K562 (cell line): ENCODE results near the gene APOO. TPM values are rescaled to one million over a fixed set of nuclear protein-coding genes. Genes with fewer than 3 reads are reported as not detected.

Source experiments
- ATAC-seq: fragments of 200-7000 bp; cut with Tn5 transposase; 3 replicates; pipeline ENCODE4 v1.9.1; 2020; ENCODE audit warnings: moderate library complexity
- BruUV-seq: library from RNA; stranded (reverse); fragments of 400-500 nt; replicated peaks from 2 replicates; lab custom pipeline; 2021; lab: Mats Ljungman, UMichigan
- CTCF ChIA-PET: fragments of 300-600 bp; formaldehyde crosslinking; extraction: SDS; loops from one replicate; lab custom pipeline; 2021; ENCODE audit warnings: low intra/inter-chr PET ratio; lab: Yijun Ruan, JAX
- POLR2A ChIA-PET: fragments of 300-600, 350-650 bp; sonication (Branson Sonifier 250); formaldehyde crosslinking; extraction: SDS; loops from one replicate; lab custom pipeline; 2021; ENCODE audit warnings: antibody characterized with exemption, inconsistent platforms; lab: Yijun Ruan, JAX
- DNase-seq, 4 experiments: peaks; one replicate each; pipeline versions ENCODE4 v3.0.0 to v3.0.0-alpha.2; 2011 to 2018; ENCODE audit warnings: low spot score in 3 of 4, mixed read lengths in 3 of 4; ENCODE audit errors: extremely low read depth in 1 of 4
- FAIRE-seq: peaks from 2 replicates; lab custom pipeline; 2011; peaks lifted over from hg19 to GRCh38; lab: Jason Lieb, UNC
- H2AFZ ChIP-seq: 2 replicates; pipeline ENCODE4 v1.6.0; 2011; ENCODE audit warnings: low read depth, low read length, control low read depth, inconsistent platforms
- H3K27ac ChIP-seq: fragments of 200-600 bp; 3 replicates; pipeline ENCODE4 v1.8.0; 2011; ENCODE audit warnings: low read depth, mild to moderate bottlenecking, control low read depth, inconsistent platforms, low read length, moderate library complexity, mixed read lengths; ENCODE audit errors: extremely low read depth
- H3K27me3 ChIP-seq, 2 experiments: fragments of 300-600 bp in 1 of 2; 2 replicates in 1 of 2; 3 replicates in 1 of 2; pipeline versions ENCODE4 v1.6.0 to v1.8.0; 2011; ENCODE audit warnings: inconsistent platforms in 2 of 2, low read length in 2 of 2, mild to moderate bottlenecking in 1 of 2, mixed read lengths in 1 of 2, moderate library complexity in 1 of 2; ENCODE audit not compliant: control insufficient read depth in 2 of 2, insufficient read depth in 2 of 2
- H3K36me3 ChIP-seq: fragments of 300-600 bp; 3 replicates; pipeline ENCODE4 v1.8.0; 2011; ENCODE audit warnings: mild to moderate bottlenecking, low read length, inconsistent platforms; ENCODE audit not compliant: control insufficient read depth, insufficient read depth
- H3K4me1 ChIP-seq, 2 experiments: fragments of 200-600 bp in 1 of 2; replicated peaks in 1 of 2; 2 replicates in 1 of 2; 3 replicates in 1 of 2; pipeline versions ENCODE4 v1.5.1 to v1.8.0; 2011; ENCODE audit warnings: inconsistent platforms in 2 of 2, low read length in 2 of 2, mild to moderate bottlenecking in 1 of 2, mixed read lengths in 1 of 2, moderate library complexity in 1 of 2; ENCODE audit not compliant: control insufficient read depth in 2 of 2, insufficient read depth in 2 of 2
- H3K4me2 ChIP-seq: 2 replicates; pipeline ENCODE4 v1.6.1; 2011; ENCODE audit warnings: low read length, control low read depth, inconsistent platforms, mixed read lengths; ENCODE audit not compliant: insufficient read depth
- H3K4me3 ChIP-seq: fragments of 200-600 bp; sonication (generic), shearing (Covaris generic); 2 replicates; pipeline ENCODE4 v1.5.1; 2016; ENCODE audit warnings: control low read depth, inconsistent platforms
- H3K79me2 ChIP-seq: fragments of 200-600 bp; 3 replicates; pipeline ENCODE4 v1.8.0; 2011; ENCODE audit warnings: low read length, inconsistent platforms; ENCODE audit not compliant: control insufficient read depth, insufficient read depth
- H3K9ac ChIP-seq, 2 experiments: 2 replicates each; pipeline versions ENCODE4 v1.6.0 to v1.6.1; 2011; ENCODE audit warnings: low read depth in 2 of 2, low read length in 2 of 2, control low read depth in 1 of 2, inconsistent platforms in 1 of 2, mild to moderate bottlenecking in 1 of 2, mixed read lengths in 1 of 2; ENCODE audit not compliant: insufficient read depth in 1 of 2
- H3K9me1 ChIP-seq: one replicate; pipeline ENCODE4 v1.6.0; 2011; ENCODE audit warnings: inconsistent platforms, mild to moderate bottlenecking, low read length, moderate library complexity; ENCODE audit not compliant: control insufficient read depth, insufficient read depth
- H3K9me3 ChIP-seq: replicated peaks from 2 replicates; pipeline ENCODE4 v1.5.1; 2011; ENCODE audit warnings: low read depth, low read length, inconsistent platforms; ENCODE audit not compliant: control insufficient read depth, insufficient read depth
- H4K20me1 ChIP-seq: replicated peaks from 2 replicates; pipeline ENCODE4 v1.6.1; 2011; ENCODE audit warnings: low read length, inconsistent platforms, mixed read lengths; ENCODE audit not compliant: control insufficient read depth, insufficient read depth
- ETV5 ChIP-seq: sonication (generic); formaldehyde crosslinking; IDR thresholded peaks from 2 replicates; pipeline ENCODE4 v1.4.0; 2020; ENCODE audit warnings: low read depth, mild to moderate bottlenecking, missing genetic modification reagents
- SMC3 ChIP-seq: conservative IDR thresholded peaks from 2 replicates; pipeline ENCODE4 v1.6.1; 2011; ENCODE audit warnings: low read depth, low read length, improper control_type of control experiment; ENCODE audit not compliant: insufficient read depth
- ZFX ChIP-seq: sonication (generic); formaldehyde crosslinking; IDR thresholded peaks from 2 replicates; pipeline ENCODE4 v1.8.0; 2022; ENCODE audit warnings: mild to moderate bottlenecking, missing genetic modification reagents, moderate library complexity
- WGBS: fragments of 100-300 bp; shearing (Covaris generic); methylation state at CpG from one replicate; pipeline ENCODE4 v1.1.6; 2016; ENCODE audit warnings: low coverage, mixed read lengths; ENCODE audit not compliant: insufficient coverage; ENCODE audit errors: missing lambda C conversion rate; 5-methylcytosine and 5-hydroxymethylcytosine counted together
- in situ Hi-C: fragments of 300-500 bp; cut with MboI; formaldehyde crosslinking; loops from 4 replicates; pipeline ENCODE4 v1.15.0; 2018; ENCODE audit warnings: inconsistent platforms, mixed read lengths
- intact Hi-C: fragments of 100-400 bp; cut with micrococcal nuclease; formaldehyde crosslinking; loops from 2 replicates; pipeline ENCODE4 v1.14.2; 2022
- polyA plus RNA-seq, 8 experiments: library from polyadenylated mRNA; depleted of rRNA in 4 of 8; stranded (reverse) in 5 of 8; unstranded in 3 of 8; fragments of >200 nt; fragmentation: Nextera tagmentation in 2 of 8; fragmentation: Illumina TruSeq in 1 of 8; extraction: Ambion mirVana in 2 of 8; extraction: Trizol in 1 of 8; gene quantifications; 2 replicates each; pipeline versions ENCODE4 v1.2.1 to v1.2.3, GENCODE V29; 2011 to 2014; ENCODE audit warnings: inconsistent platforms in 1 of 8, missing spikeins in 1 of 8
- total RNA-seq, 7 experiments: library from RNA; depleted of rRNA in 6 of 7; stranded (reverse); fragments of >200 nt in 6 of 7; fragmentation: Illumina TruSeq in 2 of 7; extraction: Trizol in 2 of 7; gene quantifications; 2 replicates each; pipeline versions ENCODE4 v1.2.1 to v1.2.3, GENCODE V29; 2011 to 2021; ENCODE audit warnings: low replicate concordance in 1 of 7
- TF ChIP-seq, protein P1 (sequence below), 2 experiments: fragments of 150-350 bp in 1 of 2; IDR thresholded peaks; 2 replicates each; pipeline ENCODE4 v1.6.1; 2012 to 2016; ENCODE audit warnings: low read depth in 2 of 2, low read length in 2 of 2, mild to moderate bottlenecking in 1 of 2, moderate library complexity in 1 of 2
- TF ChIP-seq, protein P2 (sequence below): fragments of 450-650 bp; formaldehyde crosslinking; IDR thresholded peaks from 2 replicates; pipeline ENCODE4 v1.4.0; 2020; ENCODE audit warnings: mild to moderate bottlenecking, moderate library complexity
- TF ChIP-seq, protein P3 (sequence below): IDR thresholded peaks from 2 replicates; pipeline ENCODE4 v1.6.1; 2012; ENCODE audit warnings: low read depth, low read length, improper control_type of control experiment, borderline replicate concordance
- TF ChIP-seq, protein P4 (sequence below), 3 experiments: IDR thresholded peaks in 2 of 3; conservative IDR thresholded peaks in 1 of 3; 2 replicates each; pipeline ENCODE4 v1.5.1; 2011 to 2012; ENCODE audit warnings: low read length in 3 of 3, mild to moderate bottlenecking in 3 of 3, control low read depth in 2 of 3, improper control_type of control experiment in 1 of 3, inconsistent platforms in 1 of 3, low read depth in 1 of 3, mixed read lengths in 1 of 3, moderate library complexity in 1 of 3; ENCODE audit not compliant: insufficient read depth in 2 of 3
- TF ChIP-seq, protein P5 (sequence below): fragments of 450-650 bp; formaldehyde crosslinking; IDR thresholded peaks from 2 replicates; pipeline ENCODE4 v1.4.0; 2022; ENCODE audit warnings: missing genetic modification characterization

APOO gene
- total and polyA plus RNA-seq, 9 of the 15 experiments (the other 6 are each of a cell fraction or from before 2014, with no cell fraction given): 37.3 to 76.4 (median 60.8) TPM

DNA sequence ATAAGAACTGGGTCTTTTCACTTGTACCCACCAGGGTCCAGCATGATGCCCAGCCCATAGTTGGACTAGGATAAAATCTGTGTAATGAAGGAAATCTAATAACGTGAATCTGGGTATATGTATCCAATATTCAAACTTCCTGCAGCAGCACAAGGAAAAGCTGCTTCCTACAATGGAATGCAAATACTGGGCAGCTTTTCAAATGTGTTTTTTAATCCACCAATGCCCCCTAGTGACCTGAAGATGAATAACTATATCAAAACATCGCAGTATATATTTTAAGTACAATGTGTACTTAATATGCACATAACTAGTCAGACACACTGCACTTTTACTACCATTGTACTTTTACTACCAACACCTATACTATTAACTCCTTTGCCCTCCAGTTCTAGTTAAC lies 5.3 kb downstream of the APOO start:
- ATAC-seq (peak; percentile 62), FAIRE-seq (peak; percentile 75), DNase-seq (peak; percentile 11 to 50 (median 15))
- POLR2A ChIA-PET: interaction anchor here (1.0 to 1.8 kb wide), 8 partner anchors 12 to 207 kb away, joined by 3 to 21 read pairs (median 4); partner anchors contain the start of gene SAT1
- peaks cover 48% of the 10 kb centered on the region for H3K79me2 ChIP-seq
- no peak overlapping the region for H2AFZ ChIP-seq
- intact Hi-C loops: loop anchor here (1.0 to 5.0 kb wide), 4 partner anchors 60 to 208 kb away; partner anchors contain the start of gene SAT1
- no TSS peak for BruUV-seq
- H3K9ac ChIP-seq: no peak overlapping the region
- 0% methylated on average over 2 of the region's 2 CpGs for WGBS
- no peak overlapping the region for H3K27ac ChIP-seq
- CTCF ChIA-PET: interaction anchor here (0.8 to 4.0 kb wide), 6 partner anchors 92 to 1917 kb away, joined by 3 to 74 read pairs (median 18); partner anchors contain the start of gene SAT1
- peaks cover 3% of the 10 kb centered on the region for H4K20me1 ChIP-seq
- no peaks in the 10 kb centered on the region for H3K9me3 ChIP-seq
- H3K4me3 ChIP-seq: no peak overlapping the region
- H3K4me1 ChIP-seq: peaks cover 5 to 16% of the 10 kb centered on the region in 2 experiments; a peak in 4 of 5 replicates
- H3K4me2 ChIP-seq: no peak overlapping the region
- peaks cover 6% of the 10 kb centered on the region; the same call in 1 of the 3 replicates for H3K36me3 ChIP-seq
- no peaks in the 10 kb centered on the region for H3K9me1 ChIP-seq
- in situ Hi-C loops: loop anchor here (5.0 kb wide), 3 partner anchors 120 to 210 kb away; partner anchors contain the start of gene SAT1
- no peaks in the 10 kb centered on the region for H3K27me3 ChIP-seq
- TF ChIP-seq, protein P1, sequence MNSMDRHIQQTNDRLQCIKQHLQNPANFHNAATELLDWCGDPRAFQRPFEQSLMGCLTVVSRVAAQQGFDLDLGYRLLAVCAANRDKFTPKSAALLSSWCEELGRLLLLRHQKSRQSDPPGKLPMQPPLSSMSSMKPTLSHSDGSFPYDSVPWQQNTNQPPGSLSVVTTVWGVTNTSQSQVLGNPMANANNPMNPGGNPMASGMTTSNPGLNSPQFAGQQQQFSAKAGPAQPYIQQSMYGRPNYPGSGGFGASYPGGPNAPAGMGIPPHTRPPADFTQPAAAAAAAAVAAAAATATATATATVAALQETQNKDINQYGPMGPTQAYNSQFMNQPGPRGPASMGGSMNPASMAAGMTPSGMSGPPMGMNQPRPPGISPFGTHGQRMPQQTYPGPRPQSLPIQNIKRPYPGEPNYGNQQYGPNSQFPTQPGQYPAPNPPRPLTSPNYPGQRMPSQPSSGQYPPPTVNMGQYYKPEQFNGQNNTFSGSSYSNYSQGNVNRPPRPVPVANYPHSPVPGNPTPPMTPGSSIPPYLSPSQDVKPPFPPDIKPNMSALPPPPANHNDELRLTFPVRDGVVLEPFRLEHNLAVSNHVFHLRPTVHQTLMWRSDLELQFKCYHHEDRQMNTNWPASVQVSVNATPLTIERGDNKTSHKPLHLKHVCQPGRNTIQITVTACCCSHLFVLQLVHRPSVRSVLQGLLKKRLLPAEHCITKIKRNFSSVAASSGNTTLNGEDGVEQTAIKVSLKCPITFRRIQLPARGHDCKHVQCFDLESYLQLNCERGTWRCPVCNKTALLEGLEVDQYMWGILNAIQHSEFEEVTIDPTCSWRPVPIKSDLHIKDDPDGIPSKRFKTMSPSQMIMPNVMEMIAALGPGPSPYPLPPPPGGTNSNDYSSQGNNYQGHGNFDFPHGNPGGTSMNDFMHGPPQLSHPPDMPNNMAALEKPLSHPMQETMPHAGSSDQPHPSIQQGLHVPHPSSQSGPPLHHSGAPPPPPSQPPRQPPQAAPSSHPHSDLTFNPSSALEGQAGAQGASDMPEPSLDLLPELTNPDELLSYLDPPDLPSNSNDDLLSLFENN (IDR thresholded peaks at IDR 0.05; ENCODE audit: low read depth in 2 of 2, low read length in 2 of 2): no peak
- TF ChIP-seq, protein P2, sequence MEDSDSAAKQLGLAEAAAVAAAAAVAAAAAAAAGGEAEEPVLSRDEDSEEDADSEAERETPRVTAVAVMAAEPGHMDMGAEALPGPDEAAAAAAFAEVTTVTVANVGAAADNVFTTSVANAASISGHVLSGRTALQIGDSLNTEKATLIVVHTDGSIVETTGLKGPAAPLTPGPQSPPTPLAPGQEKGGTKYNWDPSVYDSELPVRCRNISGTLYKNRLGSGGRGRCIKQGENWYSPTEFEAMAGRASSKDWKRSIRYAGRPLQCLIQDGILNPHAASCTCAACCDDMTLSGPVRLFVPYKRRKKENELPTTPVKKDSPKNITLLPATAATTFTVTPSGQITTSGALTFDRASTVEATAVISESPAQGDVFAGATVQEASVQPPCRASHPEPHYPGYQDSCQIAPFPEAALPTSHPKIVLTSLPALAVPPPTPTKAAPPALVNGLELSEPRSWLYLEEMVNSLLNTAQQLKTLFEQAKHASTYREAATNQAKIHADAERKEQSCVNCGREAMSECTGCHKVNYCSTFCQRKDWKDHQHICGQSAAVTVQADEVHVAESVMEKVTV (CRISPR knock-in tag): 0 out of 2 replicates have a peak, but pooled peaks have one; percentile 27
- TF ChIP-seq SMC3: peak; percentile 43
- TF ChIP-seq, protein P3, sequence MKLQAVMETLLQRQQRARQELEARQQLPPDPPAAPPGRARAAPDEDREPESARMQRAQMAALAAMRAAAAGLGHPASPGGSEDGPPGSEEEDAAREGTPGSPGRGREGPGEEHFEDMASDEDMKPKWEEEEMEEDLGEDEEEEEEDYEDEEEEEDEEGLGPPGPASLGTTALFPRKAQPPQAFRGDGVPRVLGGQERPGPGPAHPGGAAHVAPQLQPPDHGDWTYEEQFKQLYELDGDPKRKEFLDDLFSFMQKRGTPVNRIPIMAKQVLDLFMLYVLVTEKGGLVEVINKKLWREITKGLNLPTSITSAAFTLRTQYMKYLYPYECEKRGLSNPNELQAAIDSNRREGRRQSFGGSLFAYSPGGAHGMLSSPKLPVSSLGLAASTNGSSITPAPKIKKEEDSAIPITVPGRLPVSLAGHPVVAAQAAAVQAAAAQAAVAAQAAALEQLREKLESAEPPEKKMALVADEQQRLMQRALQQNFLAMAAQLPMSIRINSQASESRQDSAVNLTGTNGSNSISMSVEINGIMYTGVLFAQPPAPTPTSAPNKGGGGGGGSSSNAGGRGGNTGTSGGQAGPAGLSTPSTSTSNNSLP: 0 out of 2 replicates have a peak, but pooled peaks have one; percentile 37
- TF ChIP-seq ZFX (CRISPR knock-in tag): no peak
- TF ChIP-seq, protein P4, sequence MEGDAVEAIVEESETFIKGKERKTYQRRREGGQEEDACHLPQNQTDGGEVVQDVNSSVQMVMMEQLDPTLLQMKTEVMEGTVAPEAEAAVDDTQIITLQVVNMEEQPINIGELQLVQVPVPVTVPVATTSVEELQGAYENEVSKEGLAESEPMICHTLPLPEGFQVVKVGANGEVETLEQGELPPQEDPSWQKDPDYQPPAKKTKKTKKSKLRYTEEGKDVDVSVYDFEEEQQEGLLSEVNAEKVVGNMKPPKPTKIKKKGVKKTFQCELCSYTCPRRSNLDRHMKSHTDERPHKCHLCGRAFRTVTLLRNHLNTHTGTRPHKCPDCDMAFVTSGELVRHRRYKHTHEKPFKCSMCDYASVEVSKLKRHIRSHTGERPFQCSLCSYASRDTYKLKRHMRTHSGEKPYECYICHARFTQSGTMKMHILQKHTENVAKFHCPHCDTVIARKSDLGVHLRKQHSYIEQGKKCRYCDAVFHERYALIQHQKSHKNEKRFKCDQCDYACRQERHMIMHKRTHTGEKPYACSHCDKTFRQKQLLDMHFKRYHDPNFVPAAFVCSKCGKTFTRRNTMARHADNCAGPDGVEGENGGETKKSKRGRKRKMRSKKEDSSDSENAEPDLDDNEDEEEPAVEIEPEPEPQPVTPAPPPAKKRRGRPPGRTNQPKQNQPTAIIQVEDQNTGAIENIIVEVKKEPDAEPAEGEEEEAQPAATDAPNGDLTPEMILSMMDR (IDR thresholded peaks at IDR 0.05 in 2 of 3, conservative IDR thresholded peaks at IDR 0.05 in 1 of 3; ENCODE audit: insufficient read depth in 2 of 3, low read depth in 1 of 3, low read length in 3 of 3): peak; percentile 40 to 79 (median 44); a peak in 4 of 6 replicates
- TF ChIP-seq, protein P5, sequence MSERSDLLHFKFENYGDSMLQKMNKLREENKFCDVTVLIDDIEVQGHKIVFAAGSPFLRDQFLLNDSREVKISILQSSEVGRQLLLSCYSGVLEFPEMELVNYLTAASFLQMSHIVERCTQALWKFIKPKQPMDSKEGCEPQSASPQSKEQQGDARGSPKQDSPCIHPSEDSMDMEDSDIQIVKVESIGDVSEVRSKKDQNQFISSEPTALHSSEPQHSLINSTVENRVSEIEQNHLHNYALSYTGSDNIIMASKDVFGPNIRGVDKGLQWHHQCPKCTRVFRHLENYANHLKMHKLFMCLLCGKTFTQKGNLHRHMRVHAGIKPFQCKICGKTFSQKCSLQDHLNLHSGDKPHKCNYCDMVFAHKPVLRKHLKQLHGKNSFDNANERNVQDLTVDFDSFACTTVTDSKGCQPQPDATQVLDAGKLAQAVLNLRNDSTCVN (CRISPR knock-in tag): no peak
- no peak for TF ChIP-seq ETV5 (CRISPR knock-in tag)
